BE2C (cell line): Measurements from ENCODE around the gene PCBP3.

Experiments
- DNase-seq: peaks from one replicate; pipeline ENCODE4 v3.0.0-alpha.2; 2020
- H3K27me3 ChIP-seq: fragments of 250-450 bp; sonication (Bioruptor Pico); 2 replicates; pipeline ENCODE4 v1.5.1; 2020; ENCODE audit warnings: mild to moderate bottlenecking
- H3K36me3 ChIP-seq: fragments of 250-450 bp; sonication (Bioruptor Pico); 2 replicates; pipeline ENCODE4 v1.5.1; 2020; ENCODE audit warnings: mild to moderate bottlenecking
- H3K4me1 ChIP-seq: fragments of 250-450 bp; sonication (Bioruptor Pico); 2 replicates; pipeline ENCODE4 v1.5.1; 2020
- H3K4me3 ChIP-seq: 2 replicates; pipeline ENCODE4 v1.5.1; 2011; ENCODE audit warnings: low read depth, low read length
- H3K9me3 ChIP-seq: fragments of 250-450 bp; sonication (Bioruptor Pico); 2 replicates; pipeline ENCODE4 v1.5.1; 2020
- TF ChIP-seq, protein P1 (sequence below): IDR thresholded peaks from 2 replicates; pipeline ENCODE4 v1.5.1; 2012; ENCODE audit warnings: mild to moderate bottlenecking, low read depth, low read length

PCBP3 gene

DNA sequence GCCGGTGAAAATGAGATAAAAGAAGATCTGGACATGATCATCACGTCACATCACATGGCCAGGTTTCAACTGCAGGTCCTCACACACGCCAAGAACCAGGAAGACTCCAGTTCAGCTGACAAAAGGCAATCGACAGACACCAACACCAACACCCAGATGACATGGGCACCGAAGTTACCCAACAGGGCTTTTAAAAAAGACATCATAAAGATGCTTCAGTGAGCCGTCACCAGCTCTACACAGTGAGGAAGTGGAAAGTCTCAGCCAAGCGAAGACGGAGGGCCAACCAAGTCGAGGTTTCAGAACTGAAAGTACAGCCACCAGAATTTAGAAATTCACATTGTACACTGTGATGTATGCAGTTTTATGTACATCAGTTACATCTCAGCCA, 183.8 kb downstream of the PCBP3 start:
- H3K4me1 ChIP-seq: no peaks in the 10 kb centered on the region
- DNase-seq: no peak
- H3K36me3 ChIP-seq: peaks cover 6% of the 10 kb centered on the region; the same call in 1 of the 2 replicates
- TF ChIP-seq, protein P1, sequence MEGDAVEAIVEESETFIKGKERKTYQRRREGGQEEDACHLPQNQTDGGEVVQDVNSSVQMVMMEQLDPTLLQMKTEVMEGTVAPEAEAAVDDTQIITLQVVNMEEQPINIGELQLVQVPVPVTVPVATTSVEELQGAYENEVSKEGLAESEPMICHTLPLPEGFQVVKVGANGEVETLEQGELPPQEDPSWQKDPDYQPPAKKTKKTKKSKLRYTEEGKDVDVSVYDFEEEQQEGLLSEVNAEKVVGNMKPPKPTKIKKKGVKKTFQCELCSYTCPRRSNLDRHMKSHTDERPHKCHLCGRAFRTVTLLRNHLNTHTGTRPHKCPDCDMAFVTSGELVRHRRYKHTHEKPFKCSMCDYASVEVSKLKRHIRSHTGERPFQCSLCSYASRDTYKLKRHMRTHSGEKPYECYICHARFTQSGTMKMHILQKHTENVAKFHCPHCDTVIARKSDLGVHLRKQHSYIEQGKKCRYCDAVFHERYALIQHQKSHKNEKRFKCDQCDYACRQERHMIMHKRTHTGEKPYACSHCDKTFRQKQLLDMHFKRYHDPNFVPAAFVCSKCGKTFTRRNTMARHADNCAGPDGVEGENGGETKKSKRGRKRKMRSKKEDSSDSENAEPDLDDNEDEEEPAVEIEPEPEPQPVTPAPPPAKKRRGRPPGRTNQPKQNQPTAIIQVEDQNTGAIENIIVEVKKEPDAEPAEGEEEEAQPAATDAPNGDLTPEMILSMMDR: no peak
- no peaks in the 10 kb centered on the region for H3K9me3 ChIP-seq
- H3K27me3 ChIP-seq: no peaks in the 10 kb centered on the region; the same call in 1 of the 2 replicates
- H3K4me3 ChIP-seq: no peak overlapping the region

DNA sequence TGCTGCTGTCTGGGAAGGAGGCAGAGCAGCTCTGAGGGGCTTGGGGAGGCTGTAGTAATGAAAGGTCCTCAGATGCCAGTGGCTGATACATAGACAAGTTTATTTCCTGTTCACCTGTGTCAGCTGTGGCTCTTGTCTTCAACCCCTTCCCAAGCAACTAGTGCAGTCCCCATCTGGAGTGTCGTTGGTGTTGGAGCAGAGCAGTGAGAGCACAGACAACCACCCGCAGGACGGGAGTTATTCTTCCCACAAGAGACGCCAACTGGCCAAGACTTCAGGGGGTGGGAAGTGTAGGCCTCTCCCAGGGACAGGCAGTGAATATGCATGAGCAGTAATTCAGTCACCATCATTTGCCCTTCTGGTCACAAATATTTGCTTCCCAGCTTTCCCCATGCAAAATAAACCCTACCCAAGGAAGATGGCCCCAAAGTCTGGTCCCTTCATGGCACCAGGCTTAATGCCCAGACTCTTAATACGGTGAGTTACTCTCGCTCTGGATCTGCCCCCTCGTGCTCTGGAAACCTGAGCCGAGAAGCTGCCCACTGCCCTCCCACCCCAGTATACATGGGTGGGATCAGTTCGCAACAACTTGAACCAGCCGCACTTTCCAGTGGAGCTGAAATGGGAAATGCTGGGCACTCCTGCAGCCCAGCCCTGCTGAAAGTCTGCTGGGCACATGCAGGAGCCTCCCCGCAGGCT, 184.5 kb downstream of the PCBP3 start:
- Histone ChIP-seq H3K4me3 (no peak overlapping the region), H3K27me3 (no peaks in the 10 kb centered on the region; the same call in 1 of the 2 replicates), H3K36me3 (peaks cover 6% of the 10 kb centered on the region; the same call in 1 of the 2 replicates), H3K4me1 (no peaks in the 10 kb centered on the region), H3K9me3 (no peaks in the 10 kb centered on the region)
- TF ChIP-seq, protein P1: no peak
- no peak for DNase-seq

DNA sequence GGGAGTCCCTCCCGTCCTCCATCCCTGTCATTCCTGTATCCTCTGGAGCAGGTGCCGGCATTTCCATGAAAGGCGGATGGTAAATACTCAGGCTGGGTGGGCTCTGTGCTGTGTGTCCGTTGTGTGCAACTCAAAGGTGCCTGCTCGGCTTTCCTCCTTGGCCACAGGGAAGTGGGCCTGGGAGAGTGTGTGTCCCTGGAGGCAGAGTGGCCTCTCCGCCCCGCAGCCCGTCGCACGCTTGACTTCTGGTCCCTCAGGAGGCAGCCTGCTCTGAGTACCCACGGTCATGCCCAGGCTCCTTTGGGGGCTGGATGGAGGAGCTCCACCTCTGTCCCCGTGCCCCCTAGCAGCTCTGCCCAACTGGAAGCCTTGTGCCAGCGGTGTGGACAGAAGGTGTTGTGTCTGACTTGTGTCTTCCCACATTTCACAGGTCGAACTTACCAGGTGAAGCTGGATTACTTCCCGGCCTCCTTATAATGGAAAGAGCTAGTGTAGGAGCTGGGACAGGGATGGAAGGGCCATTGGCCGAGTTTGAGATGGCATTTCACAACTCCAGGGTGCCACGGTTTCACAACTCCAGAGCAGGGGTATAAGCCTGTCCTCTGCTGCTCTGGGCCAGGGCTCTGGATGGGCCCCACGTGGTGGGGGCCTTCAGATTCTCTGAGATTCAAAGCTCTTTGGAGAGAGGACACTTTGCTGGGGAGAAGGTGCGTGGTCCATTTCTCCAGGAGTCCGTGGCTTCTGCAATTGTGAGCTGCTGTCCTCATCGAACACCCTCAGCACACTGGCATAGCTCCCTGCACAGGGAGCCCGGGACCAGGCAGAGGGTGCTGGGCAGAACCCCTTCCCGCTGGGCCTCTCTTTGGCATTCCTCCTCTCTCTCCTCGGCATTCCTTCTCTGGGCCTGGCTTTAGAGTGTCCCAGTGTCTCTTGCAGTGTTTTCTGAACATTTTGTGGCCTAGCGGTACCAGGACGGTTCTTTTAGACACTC, 185.3 kb downstream of the PCBP3 start:
- no peaks in the 10 kb centered on the region for H3K9me3 ChIP-seq
- peaks cover 6% of the 10 kb centered on the region; the same call in 1 of the 2 replicates for H3K36me3 ChIP-seq
- H3K4me3 ChIP-seq: no peak overlapping the region
- TF ChIP-seq, protein P1: no peak
- H3K4me1 ChIP-seq: no peaks in the 10 kb centered on the region
- no peak for DNase-seq
- H3K27me3 ChIP-seq: no peaks in the 10 kb centered on the region; the same call in 1 of the 2 replicates

DNA sequence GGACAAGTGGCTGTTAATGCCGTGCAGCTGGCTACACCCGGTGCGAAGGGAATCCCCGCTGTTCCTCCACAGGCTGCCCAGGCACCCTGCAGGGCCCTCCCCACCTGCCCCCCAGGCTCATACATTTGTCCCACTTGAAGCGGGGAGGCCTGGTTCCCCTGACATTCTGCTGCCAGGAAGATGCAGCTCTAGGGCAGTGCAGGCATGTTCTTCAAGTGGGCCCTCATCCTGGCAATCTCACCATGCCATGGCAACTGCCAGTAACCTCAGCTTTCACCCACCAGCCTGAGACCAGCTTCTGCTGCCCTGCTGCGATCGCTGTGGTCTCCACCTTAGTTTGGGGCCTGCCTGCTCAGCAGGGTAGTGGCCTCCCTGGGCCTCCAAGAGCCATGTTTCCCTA, 186.1 kb downstream of the PCBP3 start:
- Histone ChIP-seq H3K27me3 (no peaks in the 10 kb centered on the region; the same call in 1 of the 2 replicates), H3K36me3 (peaks cover 6% of the 10 kb centered on the region; the same call in 1 of the 2 replicates), H3K9me3 (no peaks in the 10 kb centered on the region), H3K4me1 (no peaks in the 10 kb centered on the region), H3K4me3 (no peak overlapping the region)
- no peak for DNase-seq
- TF ChIP-seq, protein P1: no peak

DNA sequence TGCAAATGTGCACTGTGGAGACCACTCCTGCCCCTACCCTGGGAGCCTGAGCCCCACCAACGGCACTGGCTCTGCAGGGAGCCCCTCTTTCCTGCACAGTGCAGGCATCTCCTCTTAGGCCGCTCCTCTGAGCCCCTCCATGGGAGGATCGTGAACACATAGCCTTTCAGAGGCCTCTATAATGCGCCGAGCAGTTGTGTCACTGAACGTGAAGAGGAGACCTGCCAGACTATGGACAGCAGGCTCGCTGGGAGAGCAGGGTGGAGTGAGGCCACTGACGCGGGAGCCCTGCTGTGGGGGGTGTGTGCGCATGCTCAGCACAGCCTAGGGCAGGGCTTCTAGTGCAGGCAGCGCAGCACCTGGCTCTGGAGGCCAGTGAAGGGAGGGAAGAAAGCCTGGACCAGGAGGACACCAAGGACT, 186.7 kb downstream of the PCBP3 start:
- Histone ChIP-seq H3K9me3 (no peaks in the 10 kb centered on the region), H3K4me3 (no peak overlapping the region), H3K4me1 (peaks cover 1% of the 10 kb centered on the region), H3K27me3 (no peaks in the 10 kb centered on the region; the same call in 1 of the 2 replicates), H3K36me3 (peaks cover 6% of the 10 kb centered on the region; the same call in 1 of the 2 replicates)
- TF ChIP-seq, protein P1: no peak
- no peak for DNase-seq
